GM12878 (cell line): ENCODE measurements around the gene ACSL3. TPM values are rescaled to one million over a fixed set of nuclear protein-coding genes. Genes with fewer than 3 reads are reported as not detected.
"Not testable (repeated sequence)": the region's sequence is repeated elsewhere in the genome, so short reads cannot be mapped to it uniquely, and the experiment has no call there.

Experiments used
- ATAC-seq: fragments of 200-7000 bp; cut with Tn5 transposase; 3 replicates; pipeline ENCODE4 v1.9.1; 2020; ENCODE audit warnings: mild to moderate bottlenecking, moderate library complexity
- BruUV-seq: library from RNA; stranded (reverse); fragments of 400-500 nt; replicated peaks from 2 replicates; lab custom pipeline; 2021; lab: Mats Ljungman, UMichigan
- CTCF ChIA-PET: fragments of 300-600 bp; sonication (Branson Sonifier 250); formaldehyde crosslinking; extraction: SDS; loops from one replicate; lab custom pipeline; 2021; ENCODE audit warnings: inconsistent platforms; lab: Yijun Ruan, JAX
- POLR2A ChIA-PET: fragments of 350-600 bp; formaldehyde crosslinking; extraction: SDS; loops from one replicate; lab custom pipeline; 2021; ENCODE audit warnings: inconsistent platforms; lab: Charles Lee
- RAD21 ChIA-PET: fragments of 300-600 bp; sonication (Branson Sonifier 250); formaldehyde crosslinking; loops from one replicate; lab custom pipeline; 2023; ENCODE audit warnings: antibody characterized with exemption; ENCODE audit not compliant: unreplicated experiment; lab: Charles Lee
- SMC1A ChIA-PET: fragments of 300-600 bp; sonication (Branson Sonifier 250); formaldehyde crosslinking; loops from one replicate; lab custom pipeline; 2023; ENCODE audit not compliant: unreplicated experiment, uncharacterized antibody; lab: Charles Lee
- DNase-seq: peaks from one replicate; pipeline ENCODE4 v3.0.0-alpha.2; 2011; ENCODE audit warnings: low read depth, low spot score
- FAIRE-seq: peaks from 3 replicates; lab custom pipeline; 2011; peaks lifted over from hg19 to GRCh38; lab: Jason Lieb, UNC
- H2AFZ ChIP-seq: 2 replicates; pipeline ENCODE4 v1.6.0; 2011; ENCODE audit warnings: low read depth, low read length, control low read depth; ENCODE audit not compliant: control insufficient read depth
- H3K27ac ChIP-seq: 2 replicates; pipeline ENCODE4 v1.5.1; 2011; ENCODE audit warnings: control low read depth; ENCODE audit not compliant: control insufficient read depth, insufficient read depth
- H3K27me3 ChIP-seq, 2 experiments: replicated peaks in 1 of 2; 2 replicates each; pipeline versions ENCODE4 v1.6.0 to v1.6.1; 2011; ENCODE audit warnings: low read length in 1 of 2; ENCODE audit not compliant: control insufficient read depth in 2 of 2, insufficient read depth in 2 of 2
- H3K36me3 ChIP-seq, 2 experiments: 2 replicates each; pipeline ENCODE4 v1.5.1; 2011; ENCODE audit warnings: low read length in 1 of 2; ENCODE audit not compliant: control insufficient read depth in 2 of 2, insufficient read depth in 2 of 2
- H3K4me1 ChIP-seq: 2 replicates; pipeline ENCODE4 v1.6.1; 2011; ENCODE audit warnings: mild to moderate bottlenecking, low read length, moderate library complexity, mixed read lengths; ENCODE audit not compliant: control insufficient read depth, insufficient read depth
- H3K4me2 ChIP-seq: 2 replicates; pipeline ENCODE4 v1.6.0; 2011; ENCODE audit warnings: control low read depth; ENCODE audit not compliant: control insufficient read depth, insufficient read depth
- H3K4me3 ChIP-seq: fragments of 200-600 bp; sonication (generic); 2 replicates; pipeline ENCODE4 v1.5.1; 2016
- H3K79me2 ChIP-seq: 2 replicates; pipeline ENCODE4 v1.6.0; 2011; ENCODE audit warnings: low read length; ENCODE audit not compliant: control insufficient read depth, insufficient read depth
- H3K9ac ChIP-seq: 2 replicates; pipeline ENCODE4 v1.8.0; 2011; ENCODE audit warnings: low read length, control low read depth, mixed read lengths; ENCODE audit not compliant: control insufficient read depth, insufficient read depth
- H3K9me3 ChIP-seq: replicated peaks from 3 replicates; pipeline ENCODE4 v1.5.1; 2011; ENCODE audit warnings: mild to moderate bottlenecking, low read length; ENCODE audit not compliant: control insufficient read depth, insufficient read depth
- H4K20me1 ChIP-seq: 2 replicates; pipeline ENCODE4 v1.6.0; 2011; ENCODE audit not compliant: control insufficient read depth, insufficient read depth
- MEF2B ChIP-seq: fragments of 450-650 bp; IDR thresholded peaks from 2 replicates; pipeline ENCODE4 v1.6.1; 2018; ENCODE audit warnings: mild to moderate bottlenecking, moderate library complexity; ENCODE audit not compliant: partially characterized antibody, poor library complexity, severe bottlenecking
- RBBP5 ChIP-seq: fragments of 200-600 bp; sonication (generic); conservative IDR thresholded peaks from 2 replicates; pipeline ENCODE4 v1.6.1; 2016
- ZNF24 ChIP-seq: fragments of 450-650 bp; IDR thresholded peaks from 2 replicates; pipeline ENCODE4 v1.6.1; 2017; ENCODE audit warnings: antibody characterized with exemption, mild to moderate bottlenecking
- WGBS: methylation state at CpG from one replicate; pipeline ENCODE4 v1.1.6; 2016; ENCODE audit warnings: low lambda C conversion rate; ENCODE audit not compliant: insufficient replicate concordance, insufficient coverage; ENCODE audit errors: missing lambda C conversion rate; 5-methylcytosine and 5-hydroxymethylcytosine counted together
- in situ Hi-C: fragments of 300-500 bp; cut with MboI; formaldehyde crosslinking; loops from 9 replicates; pipeline ENCODE4 v1.14.3; 2018; ENCODE audit warnings: mixed read lengths
- intact Hi-C: fragments of 100-400 bp; cut with micrococcal nuclease; formaldehyde crosslinking; loops from one replicate; pipeline ENCODE4 v1.14.2; 2022; ENCODE audit not compliant: unreplicated experiment
- polyA plus RNA-seq, 11 experiments: library from polyadenylated mRNA; depleted of rRNA in 4 of 11; unstranded in 6 of 11; stranded (reverse) in 5 of 11; fragments of >200 nt; fragmentation: Nextera tagmentation in 4 of 11; fragmentation: Illumina TruSeq in 1 of 11; extraction: Ambion mirVana in 4 of 11; extraction: Trizol in 1 of 11; gene quantifications; 1 replicate in 1 of 11; 2 replicates in 10 of 11; pipeline versions ENCODE4 v1.2.1 to v1.2.3, GENCODE V29; 2011 to 2016; ENCODE audit warnings: inconsistent platforms in 2 of 11, missing spikeins in 2 of 11, low read depth in 1 of 11
- total RNA-seq, 4 experiments: library from RNA; depleted of rRNA in 3 of 4; stranded (reverse); fragments of >200 nt in 3 of 4; fragmentation: Illumina TruSeq in 1 of 4; extraction: Trizol in 1 of 4; gene quantifications; 2 replicates each; pipeline versions ENCODE4 v1.2.1 to v1.2.3, GENCODE V29; 2013 to 2021
- TF ChIP-seq, protein P1 (sequence below): IDR thresholded peaks from 2 replicates; pipeline ENCODE4 v1.6.1; 2012; ENCODE audit warnings: low read depth, low read length, improper control_type of control experiment

The ACSL3 gene
- total and polyA plus RNA-seq, 10 of the 15 experiments (the other 5 are each of a cell fraction or from before 2014, with no cell fraction given), result 15.6 to 83.9 (median 56.7) TPM

- in situ Hi-C loops, result loop anchor here (25.0 kb wide), 1 partner anchor 605 kb away; a partner anchor contains a TSS
- H3K4me3 ChIP-seq, ATAC-seq, H3K27me3 ChIP-seq, SMC1A ChIA-PET, intact Hi-C loops, H3K9ac ChIP-seq, POLR2A ChIA-PET, DNase-seq, BruUV-seq, H4K20me1 ChIP-seq, H2AFZ ChIP-seq, H3K4me2 ChIP-seq, FAIRE-seq, H3K27ac ChIP-seq, RAD21 ChIA-PET, H3K9me3 ChIP-seq: not testable (repeated sequence)
- Histone ChIP-seq H3K4me1 (peaks cover 18% of the 10 kb centered on the region), H3K36me3 (peaks cover 3 to 14% of the 10 kb centered on the region in 2 experiments; a peak in 3 of 4 replicates), H3K79me2 (peaks cover 19% of the 10 kb centered on the region)
- CTCF ChIA-PET, result interaction anchor here (1.0 to 3.2 kb wide), 2 partner anchors 11 to 22 kb away, joined by 4 to 13 read pairs; no protein-coding TSS in a partner anchor
- WGBS, result 92% methylated on average over 9 of the region's 9 CpGs
These were observed 56.4 kb downstream of the ACSL3 start for GRCh38 chr2:222917212-222917611.

DNA sequence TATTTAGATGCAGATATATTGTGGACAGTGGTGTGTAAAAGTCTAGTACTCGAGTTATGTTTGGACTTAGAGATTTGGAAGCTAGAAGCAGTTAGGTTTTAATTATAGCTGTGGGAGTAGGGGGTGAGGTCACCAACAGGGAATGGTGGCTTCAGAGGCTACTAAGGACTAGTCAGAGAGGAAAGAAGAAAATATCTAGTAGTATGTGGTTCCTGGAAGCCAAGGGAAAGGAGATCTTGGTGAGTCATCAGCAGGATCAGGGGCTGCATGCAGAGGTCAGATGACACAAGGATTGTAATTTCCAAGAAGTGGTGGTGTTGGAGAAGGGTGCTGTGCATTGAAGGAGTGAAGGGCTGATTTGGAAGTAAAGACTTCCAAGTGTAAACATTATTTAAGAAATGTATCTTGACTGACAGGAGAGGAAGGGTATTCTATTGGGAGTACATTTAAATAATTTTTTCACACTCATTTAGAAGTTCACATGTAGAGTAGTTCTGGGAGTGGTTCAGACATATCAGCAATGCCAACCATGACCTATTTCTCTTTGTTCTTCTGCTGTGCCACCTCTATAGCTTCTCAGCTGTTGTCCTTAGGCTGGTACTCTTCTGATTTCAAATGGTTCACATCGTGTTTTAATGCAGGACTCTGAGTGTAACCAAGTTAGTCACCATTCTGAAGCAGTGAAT lies 59.1 kb downstream of the ACSL3 start:
- no peak for FAIRE-seq
- POLR2A ChIA-PET, result no interaction called here

More for the DNA sequence above, 59.1 kb downstream of the ACSL3 start:
- Histone ChIP-seq H3K4me3 (no peak overlapping the region), H3K27me3 (no peaks in the 10 kb centered on the region), H3K79me2 (0 out of 2 replicates have a peak, but pooled peaks cover 2% of the 10 kb centered on the region), H3K9me3 (no peaks in the 10 kb centered on the region), H3K27ac (no peak overlapping the region), H2AFZ (no peak overlapping the region), H3K4me1 (no peaks in the 10 kb centered on the region), H3K36me3 (peaks cover 5 to 17% of the 10 kb centered on the region in 2 experiments), H3K9ac (no peak overlapping the region), H4K20me1 (no peaks in the 10 kb centered on the region), H3K4me2 (no peak overlapping the region)
- WGBS, result 94% methylated on average over 2 of the region's 2 CpGs
- SMC1A ChIA-PET, result interaction anchor here (1.0 to 1.2 kb wide), 2 partner anchors 11 to 18 kb away, joined by 3 to 4 read pairs; no protein-coding TSS in a partner anchor
- no TSS peak for BruUV-seq
- in situ Hi-C loops, result loop anchor here (25.0 kb wide), 1 partner anchor 608 kb away; a partner anchor contains a TSS
- RAD21 ChIA-PET, result no interaction called here
- intact Hi-C loops, result no loop called here
- CTCF ChIA-PET, result interaction anchor here (1.9 kb wide), 1 partner anchor 19 kb away, joined by 8 read pairs; no protein-coding TSS in a partner anchor
- no peak for TF ChIP-seq RBBP5
- no peak for TF ChIP-seq MEF2B
- no peak for TF ChIP-seq ZNF24
- TF ChIP-seq, protein P1, sequence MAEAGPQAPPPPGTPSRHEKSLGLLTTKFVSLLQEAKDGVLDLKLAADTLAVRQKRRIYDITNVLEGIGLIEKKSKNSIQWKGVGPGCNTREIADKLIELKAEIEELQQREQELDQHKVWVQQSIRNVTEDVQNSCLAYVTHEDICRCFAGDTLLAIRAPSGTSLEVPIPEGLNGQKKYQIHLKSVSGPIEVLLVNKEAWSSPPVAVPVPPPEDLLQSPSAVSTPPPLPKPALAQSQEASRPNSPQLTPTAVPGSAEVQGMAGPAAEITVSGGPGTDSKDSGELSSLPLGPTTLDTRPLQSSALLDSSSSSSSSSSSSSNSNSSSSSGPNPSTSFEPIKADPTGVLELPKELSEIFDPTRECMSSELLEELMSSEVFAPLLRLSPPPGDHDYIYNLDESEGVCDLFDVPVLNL, result no peak
- DNase-seq (no peak), ATAC-seq (no peak)
